Measurements from ENCODE around the gene ZDHHC4. TPM values are rescaled to one million over a fixed set of nuclear protein-coding genes. Genes with fewer than 3 reads are reported as not detected.

ZDHHC4 gene
- total RNA-seq, 2 experiments from 2014 or later: 32.1 to 32.9 TPM

DNA sequence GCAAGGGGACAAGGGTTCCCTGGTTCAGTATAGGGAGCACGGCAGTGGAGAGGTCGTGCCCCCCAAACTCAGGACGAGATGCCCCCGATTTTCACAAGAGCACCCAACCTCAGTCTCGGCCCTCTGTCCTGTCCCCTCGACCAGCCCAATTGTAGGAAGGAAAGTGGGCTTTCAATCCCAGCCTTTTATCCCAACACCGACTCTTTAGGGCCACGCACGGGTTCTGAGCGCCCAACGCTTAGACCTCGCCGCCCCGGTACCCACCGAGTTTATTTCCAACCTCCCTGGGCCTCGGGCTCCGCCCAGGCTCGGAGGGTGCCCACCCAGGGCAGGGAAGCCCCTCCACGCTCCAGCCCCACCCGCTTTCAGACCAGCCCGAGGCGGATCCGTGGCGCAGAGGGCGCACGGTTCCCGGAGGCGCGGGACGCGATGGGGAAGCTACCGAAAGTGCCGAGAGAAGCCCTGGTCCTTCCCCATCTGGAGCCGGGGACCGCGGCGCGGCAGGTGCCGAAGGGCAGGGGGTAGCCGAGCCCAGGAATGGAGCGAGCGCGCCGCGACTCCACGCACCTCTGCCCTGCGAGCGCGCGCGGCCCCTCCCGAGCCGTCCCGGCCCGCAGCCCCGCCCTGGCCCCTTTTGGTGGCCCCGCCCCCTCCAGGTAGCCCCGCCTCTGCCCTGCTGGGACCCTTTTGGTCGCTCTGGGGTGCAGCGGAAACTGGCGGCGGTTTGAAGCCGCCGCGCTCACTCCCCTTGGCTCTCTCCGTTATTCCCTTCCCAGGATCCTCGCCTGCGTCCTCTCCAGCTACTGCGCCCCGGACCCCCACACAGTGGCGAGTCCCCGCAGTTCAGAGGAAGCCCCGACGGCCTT, 46.4 kb upstream of the ZDHHC4 start:
- CTCF ChIA-PET: no interaction called here

DNA sequence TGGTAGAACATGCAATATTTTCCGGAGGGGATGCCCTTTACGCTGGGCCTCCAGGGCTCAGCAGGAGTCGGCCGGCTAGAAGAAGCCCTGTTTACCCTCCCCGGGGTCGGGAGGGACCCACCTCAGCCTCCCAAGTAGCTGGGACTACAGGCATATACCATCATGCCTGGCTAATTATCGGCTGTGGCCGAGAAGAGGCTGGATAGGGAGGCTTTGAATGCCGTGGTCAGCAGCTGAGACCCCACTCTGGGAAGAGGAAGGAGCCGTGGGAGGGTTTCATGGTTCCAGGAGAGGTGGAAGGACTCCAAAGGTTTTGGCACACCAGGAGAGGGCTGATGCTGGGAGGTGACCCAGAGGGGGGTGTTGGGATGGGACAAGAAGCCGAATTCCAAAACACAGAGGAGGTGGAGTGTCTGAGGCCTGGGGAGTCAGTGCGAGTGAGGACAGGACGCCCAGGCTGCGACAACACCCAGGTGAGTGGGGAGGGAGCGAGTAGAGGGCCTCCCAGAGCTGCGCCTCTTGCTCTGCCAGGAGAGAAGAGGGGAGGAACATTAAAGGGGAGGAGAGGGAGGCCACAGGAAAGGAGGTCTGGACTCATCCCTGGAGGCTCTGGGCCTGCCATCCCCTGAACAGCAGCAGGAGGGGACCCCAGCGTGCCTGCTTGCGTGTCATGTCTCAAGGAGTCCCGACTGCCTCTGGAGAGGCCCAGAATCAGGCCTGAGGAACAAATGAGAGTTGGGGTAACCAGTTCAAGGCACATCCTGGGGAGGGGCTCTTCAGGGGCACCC, 45.6 kb upstream of the ZDHHC4 start:
- peak overlapping the region; percentile 62 for H3K4me3 ChIP-seq (ENCODE audit: low read length)
- peaks cover 17% of the 10 kb centered on the region for H3K27me3 Mint-ChIP-seq
- no peaks in the 10 kb centered on the region for H3K36me3 ChIP-seq (ENCODE audit: insufficient read depth, low read length)
- ATAC-seq (ENCODE audit: poor library complexity) (no peak), DNase-seq (no peak)
- H3K9me3 ChIP-seq (ENCODE audit: control insufficient read depth in 1 of 2, insufficient read depth in 1 of 2, low read length in 2 of 2): peaks cover 0 to 7% of the 10 kb centered on the region in 2 experiments
- POLR2A ChIA-PET: interaction anchor here (2.3 kb wide), 1 partner anchor 58 kb away, joined by 5 read pairs; the partner anchor contains the start of gene INTS15
- H3K27me3 ChIP-seq (ENCODE audit: control insufficient read depth in 1 of 2, insufficient read depth in 2 of 2, low read length in 2 of 2): peaks cover 27 to 31% of the 10 kb centered on the region in 2 experiments
- H3K4me1 ChIP-seq (ENCODE audit: insufficient read depth, low read length): peaks cover 26% of the 10 kb centered on the region
- H3K9me3 Mint-ChIP-seq: no peaks in the 10 kb centered on the region
- no peak overlapping the region for H3K27ac ChIP-seq (ENCODE audit: low read depth in 1 of 2, low read length in 2 of 2)
- H3K4me1 Mint-ChIP-seq (ENCODE audit: low read depth): peaks cover 18% of the 10 kb centered on the region
- no peak overlapping the region for H3K27ac Mint-ChIP-seq
- CTCF ChIA-PET: no interaction called here
- no peaks in the 10 kb centered on the region for H3K36me3 Mint-ChIP-seq (ENCODE audit: low read depth)
- H3K4me3 Mint-ChIP-seq: peak overlapping the region; percentile 84
- intact Hi-C loops (cut with DNase I, micrococcal nuclease): loop anchor here in 1 of 2 experiments (5.0 kb wide), 1 partner anchor 46 kb away; the partner anchor contains the start of gene ZDHHC4
- TF ChIP-seq, protein P1, sequence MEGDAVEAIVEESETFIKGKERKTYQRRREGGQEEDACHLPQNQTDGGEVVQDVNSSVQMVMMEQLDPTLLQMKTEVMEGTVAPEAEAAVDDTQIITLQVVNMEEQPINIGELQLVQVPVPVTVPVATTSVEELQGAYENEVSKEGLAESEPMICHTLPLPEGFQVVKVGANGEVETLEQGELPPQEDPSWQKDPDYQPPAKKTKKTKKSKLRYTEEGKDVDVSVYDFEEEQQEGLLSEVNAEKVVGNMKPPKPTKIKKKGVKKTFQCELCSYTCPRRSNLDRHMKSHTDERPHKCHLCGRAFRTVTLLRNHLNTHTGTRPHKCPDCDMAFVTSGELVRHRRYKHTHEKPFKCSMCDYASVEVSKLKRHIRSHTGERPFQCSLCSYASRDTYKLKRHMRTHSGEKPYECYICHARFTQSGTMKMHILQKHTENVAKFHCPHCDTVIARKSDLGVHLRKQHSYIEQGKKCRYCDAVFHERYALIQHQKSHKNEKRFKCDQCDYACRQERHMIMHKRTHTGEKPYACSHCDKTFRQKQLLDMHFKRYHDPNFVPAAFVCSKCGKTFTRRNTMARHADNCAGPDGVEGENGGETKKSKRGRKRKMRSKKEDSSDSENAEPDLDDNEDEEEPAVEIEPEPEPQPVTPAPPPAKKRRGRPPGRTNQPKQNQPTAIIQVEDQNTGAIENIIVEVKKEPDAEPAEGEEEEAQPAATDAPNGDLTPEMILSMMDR (IDR thresholded peaks at IDR 0.05): no peak

More for the DNA sequence above, 46.4 kb upstream of the ZDHHC4 start:
- Mint-ChIP-seq H3K27ac (no peak overlapping the region), H3K36me3 (ENCODE audit: low read depth) (no peaks in the 10 kb centered on the region), H3K4me3 (peak overlapping the region; percentile 84), H3K9me3 (no peaks in the 10 kb centered on the region), H3K4me1 (ENCODE audit: low read depth) (peaks cover 18% of the 10 kb centered on the region), H3K27me3 (peaks cover 17% of the 10 kb centered on the region)
- Histone ChIP-seq H3K4me1 (ENCODE audit: insufficient read depth, low read length) (peaks cover 27% of the 10 kb centered on the region), H3K27me3 (ENCODE audit: control insufficient read depth in 1 of 2, insufficient read depth in 2 of 2, low read length in 2 of 2) (peaks cover 28% of the 10 kb centered on the region in 2 experiments), H3K36me3 (ENCODE audit: insufficient read depth, low read length) (no peaks in the 10 kb centered on the region), H3K4me3 (ENCODE audit: low read length) (peak overlapping the region; percentile 62), H3K9me3 (ENCODE audit: control insufficient read depth in 1 of 2, insufficient read depth in 1 of 2, low read length in 2 of 2) (peaks cover 0 to 4% of the 10 kb centered on the region in 2 experiments), H3K27ac (ENCODE audit: low read depth in 1 of 2, low read length in 2 of 2) (no peak overlapping the region)
- TF ChIP-seq, protein P1 (IDR thresholded peaks at IDR 0.05): no peak
- intact Hi-C loops (cut with DNase I, micrococcal nuclease): loop anchor here in 1 of 2 experiments (5.0 kb wide), 1 partner anchor 46 kb away; the partner anchor contains the start of gene ZDHHC4
- ATAC-seq (ENCODE audit: poor library complexity): peak; percentile 79
- POLR2A ChIA-PET: interaction anchor here (2.3 kb wide), 1 partner anchor 59 kb away, joined by 5 read pairs; the partner anchor contains the start of gene INTS15
- peak; percentile 27 to 79 (median 58) for DNase-seq

DNA sequence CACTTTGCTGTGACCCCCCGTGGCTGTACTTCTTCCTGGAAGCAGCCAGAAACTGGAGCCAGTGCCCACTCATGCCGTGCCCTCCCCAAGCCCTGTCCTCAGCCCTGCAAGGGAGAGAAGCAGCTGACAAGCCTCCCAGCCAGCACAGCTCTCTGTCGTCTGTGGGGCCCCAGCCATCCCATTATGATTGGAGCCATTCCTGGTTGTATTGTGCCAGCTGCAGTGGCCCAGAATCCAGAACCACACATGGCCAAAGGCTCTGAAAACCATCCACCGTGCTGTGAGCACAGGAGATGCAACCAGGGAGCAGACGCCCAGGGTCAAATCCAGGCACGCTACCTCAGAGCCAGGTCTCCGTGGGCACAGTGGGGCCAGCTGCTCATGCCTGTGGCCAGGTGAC, 44.7 kb upstream of the ZDHHC4 start:
- Mint-ChIP-seq H3K36me3 (ENCODE audit: low read depth) (no peaks in the 10 kb centered on the region), H3K27me3 (peaks cover 9% of the 10 kb centered on the region), H3K4me3 (peak overlapping the region; percentile 68), H3K27ac (no peak overlapping the region), H3K4me1 (ENCODE audit: low read depth) (peaks cover 11% of the 10 kb centered on the region), H3K9me3 (no peaks in the 10 kb centered on the region)
- intact Hi-C loops (cut with DNase I, micrococcal nuclease): loop anchor here in 1 of 2 experiments (5.0 kb wide), 1 partner anchor 45 kb away; the partner anchor contains the start of gene ZDHHC4
- POLR2A ChIA-PET: interaction anchor here (2.3 kb wide), 1 partner anchor 57 kb away, joined by 5 read pairs; the partner anchor contains the start of gene INTS15
- TF ChIP-seq, protein P1 (IDR thresholded peaks at IDR 0.05): no peak
- H3K36me3 ChIP-seq (ENCODE audit: insufficient read depth, low read length): no peaks in the 10 kb centered on the region
- H3K4me3 ChIP-seq (ENCODE audit: low read length): no peak overlapping the region
- CTCF ChIA-PET: no interaction called here
- H3K4me1 ChIP-seq (ENCODE audit: insufficient read depth, low read length): peaks cover 24% of the 10 kb centered on the region
- peaks cover 0 to 7% of the 10 kb centered on the region in 2 experiments for H3K9me3 ChIP-seq (ENCODE audit: control insufficient read depth in 1 of 2, insufficient read depth in 1 of 2, low read length in 2 of 2)
- DNase-seq (no peak), ATAC-seq (ENCODE audit: poor library complexity) (no peak)
- H3K27me3 ChIP-seq (ENCODE audit: control insufficient read depth in 1 of 2, insufficient read depth in 2 of 2, low read length in 2 of 2): peaks cover 23% of the 10 kb centered on the region in 2 experiments
- no peak overlapping the region for H3K27ac ChIP-seq (ENCODE audit: low read depth in 1 of 2, low read length in 2 of 2)

All from CD4-positive, alpha-beta T cell (primary cell).